Right renal cortex interstitium (tissue), 3 donors: ENCODE data around the gene PLCD3. TPM values are rescaled to one million over a fixed set of nuclear protein-coding genes. Genes with fewer than 3 reads are reported as not detected.

Experiments used
- DNase-seq, 3 donors: peaks; one replicate each; pipeline ENCODE4 v3.0.0-alpha.2; 2013; ENCODE audit warnings: low read depth in 3 of 3, low spot score in 2 of 3
- polyA plus RNA-seq, 3 donors: library from polyadenylated mRNA; unstranded; fragments of 120-200 nt; gene quantifications; one replicate each; pipeline ENCODE4 v1.2.1, GENCODE V29; 2013; ENCODE audit not compliant: insufficient read length in 3 of 3

PLCD3 gene
- polyA plus RNA-seq, 3 donors, result 18.7 to 24.9 (median 23.0) TPM

DNA sequence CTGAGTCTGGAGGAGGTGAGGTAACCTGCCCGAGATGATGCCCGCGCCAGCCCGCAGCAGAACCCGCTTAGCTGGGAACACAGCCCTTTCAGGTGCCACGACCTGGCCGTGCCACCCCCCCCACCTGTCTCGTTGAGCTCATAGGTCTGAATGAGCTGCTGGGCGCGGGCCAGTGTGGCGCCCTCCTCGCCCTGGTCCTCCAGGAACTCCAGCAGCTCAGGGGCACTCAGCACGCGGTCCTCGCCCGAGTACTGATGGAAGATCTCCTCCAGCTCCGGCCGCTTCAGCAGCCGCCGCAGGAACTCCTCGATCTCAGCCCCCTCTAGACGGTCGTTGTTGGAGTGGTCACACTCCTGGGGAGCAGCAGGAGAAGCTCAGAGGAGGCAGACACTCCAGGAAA lies 13.6 kb downstream of the PLCD3 start:
- DNase-seq, result no peak

GRCh38 chr17:45117848-45118646 lies 14.3 kb downstream of the PLCD3 start:
- DNase-seq, result no peak

- no peak for DNase-seq
These were observed 15.0 kb downstream of the PLCD3 start for GRCh38 chr17:45117334-45117733.

GRCh38 chr17:45116434-45117016 lies 15.8 kb downstream of the PLCD3 start:
- DNase-seq, result no peak

DNA sequence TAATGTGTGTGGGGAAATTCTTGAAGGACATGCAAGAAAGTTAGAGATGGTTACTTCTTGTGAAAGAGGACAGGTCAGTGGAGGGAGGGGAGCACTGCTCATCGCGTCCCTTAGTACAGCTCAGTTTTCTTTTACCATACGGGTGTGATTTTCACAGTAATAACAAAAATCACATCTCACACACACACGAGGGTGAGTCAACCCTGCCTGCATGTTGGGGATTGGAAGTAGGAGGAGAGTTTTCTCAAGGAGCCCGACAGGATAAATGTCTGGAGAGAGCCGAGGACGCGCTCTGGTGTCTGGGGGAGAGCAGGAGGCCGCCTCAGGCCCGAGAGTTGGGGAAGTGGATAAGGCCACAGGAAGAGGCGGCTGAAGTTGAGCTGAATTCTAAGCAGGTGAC lies 16.4 kb downstream of the PLCD3 start:
- DNase-seq, result no peak

DNA sequence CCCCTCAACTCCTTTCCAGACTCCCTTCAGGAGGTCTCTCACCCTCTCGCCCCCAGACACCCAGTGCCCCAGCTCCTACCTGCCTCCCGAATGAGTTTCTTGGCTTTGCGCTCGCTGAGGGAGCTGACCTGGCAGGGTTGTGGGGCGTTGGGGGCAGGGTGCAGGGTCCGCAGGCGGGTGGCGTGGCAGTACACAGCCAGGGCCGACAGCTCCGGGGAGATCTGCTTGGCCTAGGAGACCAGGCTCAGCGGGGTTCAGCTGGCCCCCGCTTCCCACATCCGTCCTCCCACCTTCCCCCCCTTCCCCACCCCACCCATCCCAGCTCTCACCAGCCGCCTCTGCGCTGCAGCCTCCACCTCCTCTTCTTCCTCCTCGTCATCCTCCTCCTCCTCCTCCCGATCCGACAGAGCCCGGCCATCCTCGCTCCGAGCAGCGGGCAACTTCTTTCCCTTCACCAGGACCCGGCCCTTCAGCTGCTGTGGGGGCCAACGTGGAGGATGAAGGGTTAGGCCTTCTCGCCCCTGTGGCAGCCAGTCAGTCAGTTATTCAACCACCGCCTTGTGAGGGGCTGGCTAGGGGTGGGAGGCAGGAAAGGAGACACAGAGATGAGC lies 17.2 kb downstream of the PLCD3 start:
- no peak for DNase-seq

DNA sequence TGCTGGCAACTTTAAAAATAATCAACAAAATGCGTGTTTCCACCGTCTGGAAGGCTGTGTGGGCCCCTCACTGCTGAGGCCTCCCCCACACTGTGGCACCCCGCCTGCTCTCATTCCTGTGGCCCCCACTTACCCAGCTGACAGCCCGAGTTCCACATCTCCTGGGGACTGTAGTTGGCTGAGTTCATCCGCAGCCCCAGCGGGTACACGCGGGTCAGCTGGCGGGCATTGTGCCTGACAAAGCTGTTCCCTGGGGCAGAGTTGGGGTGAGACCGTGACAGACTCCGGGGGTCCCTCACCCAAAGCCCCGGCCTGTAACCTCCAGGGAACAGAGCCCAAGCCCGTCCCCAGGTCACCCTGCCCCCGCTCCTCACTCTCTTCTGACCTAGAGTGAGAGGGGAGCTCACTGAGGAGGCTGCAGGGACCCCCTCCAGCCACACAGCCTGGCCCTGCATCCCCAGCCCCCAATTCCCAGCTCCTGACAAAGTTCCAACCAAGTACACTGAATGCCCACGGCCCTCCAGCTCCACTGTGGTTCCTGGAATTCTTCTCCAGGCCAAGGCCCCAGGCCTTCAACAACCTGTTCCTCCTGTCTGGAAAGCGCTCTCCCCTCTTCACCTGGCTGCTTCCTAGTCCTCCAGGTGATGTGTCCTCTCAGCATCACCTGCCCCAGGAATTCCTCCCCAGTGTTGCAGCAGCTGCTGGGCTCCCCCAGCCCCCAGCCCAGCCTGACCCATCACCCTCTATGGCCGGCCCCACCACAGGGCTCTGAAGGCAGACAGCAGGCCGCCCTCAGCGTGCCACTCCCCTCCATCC lies 18.0 kb downstream of the PLCD3 start:
- no peak for DNase-seq

GRCh38 chr17:45113424-45113754 lies 18.9 kb downstream of the PLCD3 start:
- no peak for DNase-seq

DNA sequence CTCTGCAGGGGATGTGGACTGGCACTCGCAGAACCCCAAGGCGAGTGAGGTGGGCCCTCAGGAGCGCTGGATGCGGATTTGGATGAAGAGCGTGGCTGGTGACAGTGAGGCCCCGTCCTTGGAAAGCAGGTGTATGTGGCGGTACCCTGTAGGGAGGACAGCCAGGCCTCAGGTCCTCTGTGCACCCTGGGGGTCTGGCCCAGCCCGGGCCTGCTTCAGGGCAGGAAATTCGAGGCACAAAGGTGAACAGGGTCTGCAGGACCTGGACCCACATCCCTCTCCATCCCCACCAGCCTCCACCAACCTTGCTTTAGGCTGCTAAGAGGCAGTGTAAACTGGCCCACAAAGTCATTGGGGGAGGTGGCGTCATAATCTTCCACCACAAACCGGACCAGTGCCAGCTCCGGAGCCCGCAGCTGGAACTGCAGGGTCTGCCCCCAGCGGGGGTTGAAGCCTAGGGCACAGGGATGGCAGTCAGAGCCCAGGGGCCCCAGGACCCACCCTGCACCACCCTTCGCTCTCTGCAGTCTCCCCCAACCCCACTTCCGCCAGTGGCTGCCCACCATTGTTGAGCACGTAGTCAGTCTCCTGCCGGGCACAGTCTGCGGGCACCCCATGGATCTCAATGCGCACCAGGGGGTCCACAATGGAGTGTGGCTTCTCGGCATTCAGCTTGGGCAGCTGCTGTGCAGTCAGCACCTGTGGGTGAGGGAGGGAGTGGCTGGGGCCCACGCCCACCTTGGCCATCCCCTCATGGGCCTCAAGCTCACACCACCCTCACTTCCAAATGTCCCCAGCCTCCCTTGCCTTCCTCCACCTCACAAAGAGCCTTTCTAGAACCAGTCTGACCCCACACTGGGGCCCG lies 19.5 kb downstream of the PLCD3 start:
- DNase-seq, result no peak

DNA sequence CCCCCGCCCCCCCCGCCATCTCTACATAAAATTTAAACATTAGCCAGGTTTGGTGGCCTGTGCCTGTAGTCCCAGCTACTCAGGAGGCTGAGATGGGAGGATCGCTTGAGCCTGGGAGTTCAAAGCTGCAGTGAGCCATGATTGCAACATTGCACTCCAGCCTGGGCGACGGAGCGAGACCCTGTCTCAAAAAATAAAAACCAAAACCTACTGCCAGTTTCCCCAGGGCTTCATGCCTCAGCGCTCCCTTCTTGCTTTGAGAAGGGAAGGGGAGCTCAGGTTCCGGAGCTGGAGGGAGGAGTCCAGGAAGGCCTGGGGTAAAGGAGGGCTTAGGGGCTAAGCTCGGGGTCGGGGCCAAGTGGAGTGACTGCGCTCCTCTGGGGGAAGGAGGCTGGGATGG lies 20.5 kb downstream of the PLCD3 start:
- no peak for DNase-seq

DNA sequence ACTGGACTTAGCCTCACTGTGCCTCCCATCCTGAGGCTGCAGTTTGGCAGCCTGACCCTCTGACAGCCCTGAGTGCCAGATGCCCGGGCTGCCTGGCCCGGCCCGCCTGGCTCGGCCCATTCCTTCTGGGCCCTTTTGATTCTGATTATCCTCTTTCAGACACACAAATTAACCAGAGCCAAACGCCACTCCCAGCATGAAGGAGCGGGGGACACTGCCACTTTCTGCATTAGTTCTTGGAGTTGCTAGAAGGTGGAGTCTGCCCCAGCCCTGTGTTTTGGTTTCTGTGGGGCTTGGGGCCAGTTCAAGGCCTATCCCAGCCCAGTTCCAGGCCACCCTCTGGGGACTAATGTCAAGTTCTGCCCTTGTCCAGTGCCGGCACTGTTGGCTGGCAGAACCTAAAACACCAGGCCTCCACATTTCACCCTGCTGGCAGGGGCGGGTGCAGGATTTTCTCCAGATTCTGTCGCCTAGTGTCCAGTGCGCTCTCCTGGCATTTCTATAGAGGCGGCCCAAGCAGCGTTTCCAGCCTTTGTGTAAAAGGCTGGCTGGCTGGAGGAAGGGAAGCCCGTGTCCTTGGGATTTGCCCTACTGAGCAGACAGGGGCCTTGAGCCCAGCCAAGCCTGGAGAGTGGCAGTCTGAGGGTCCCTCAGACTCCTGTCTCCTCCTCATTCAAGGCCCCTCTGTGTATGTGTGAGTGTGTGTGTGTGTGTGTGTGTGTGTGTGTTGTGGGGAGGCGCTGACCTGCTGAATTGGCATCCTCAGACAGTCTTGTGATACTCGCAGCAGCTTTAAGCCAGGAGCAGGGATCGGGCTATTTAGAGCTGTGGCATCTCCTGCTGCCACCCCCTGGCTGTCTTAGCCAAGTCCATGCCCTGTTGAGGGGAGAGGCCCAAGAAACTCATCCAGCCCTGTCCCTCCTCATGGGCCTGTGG lies 21.4 kb downstream of the PLCD3 start:
- no peak for DNase-seq

DNA sequence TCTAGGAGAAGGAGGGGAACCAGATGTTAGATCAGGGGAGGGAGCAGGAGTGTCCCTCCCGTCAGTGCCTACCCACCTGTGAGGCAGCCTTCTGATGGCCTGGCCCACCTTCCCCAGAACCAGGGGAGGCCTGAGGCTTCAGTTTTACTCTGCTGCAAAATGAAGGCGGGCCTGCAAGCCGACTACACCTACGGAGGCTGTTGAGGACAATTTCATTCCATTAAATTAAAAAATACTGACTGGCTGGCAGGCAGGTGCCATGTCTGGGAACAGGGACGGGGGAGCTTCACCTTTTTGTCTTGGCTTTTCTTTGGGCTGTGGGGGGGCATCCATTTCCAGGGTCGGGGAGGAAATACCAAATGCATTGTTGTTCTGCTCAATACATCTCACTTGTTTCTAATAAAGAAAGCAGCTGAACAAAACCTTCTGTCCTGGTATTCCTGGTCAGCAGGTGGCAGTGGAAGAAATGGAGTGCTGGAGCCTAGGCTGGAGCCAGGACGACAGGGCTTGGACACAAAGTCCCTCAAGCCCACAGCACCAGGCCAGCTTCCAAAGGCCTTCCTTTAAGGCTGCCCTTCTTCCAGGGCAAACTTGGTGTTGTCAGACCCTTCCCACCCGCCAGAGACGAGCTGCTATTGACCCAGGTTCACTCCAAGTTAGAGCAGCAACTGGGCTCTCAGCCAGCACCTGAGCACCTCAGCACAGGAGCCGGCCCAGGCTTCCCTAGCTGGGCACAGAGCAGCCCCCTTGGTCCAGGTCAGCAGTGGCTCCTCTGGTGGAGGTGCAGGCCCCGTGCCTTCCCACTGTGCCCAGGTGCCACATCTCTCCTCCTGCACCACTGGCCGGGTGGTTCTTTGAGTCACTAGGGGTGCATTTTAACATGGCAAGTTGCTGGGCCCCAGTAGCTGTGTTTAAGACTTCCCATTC lies 23.5 kb downstream of the PLCD3 start:
- DNase-seq, result no peak

DNA sequence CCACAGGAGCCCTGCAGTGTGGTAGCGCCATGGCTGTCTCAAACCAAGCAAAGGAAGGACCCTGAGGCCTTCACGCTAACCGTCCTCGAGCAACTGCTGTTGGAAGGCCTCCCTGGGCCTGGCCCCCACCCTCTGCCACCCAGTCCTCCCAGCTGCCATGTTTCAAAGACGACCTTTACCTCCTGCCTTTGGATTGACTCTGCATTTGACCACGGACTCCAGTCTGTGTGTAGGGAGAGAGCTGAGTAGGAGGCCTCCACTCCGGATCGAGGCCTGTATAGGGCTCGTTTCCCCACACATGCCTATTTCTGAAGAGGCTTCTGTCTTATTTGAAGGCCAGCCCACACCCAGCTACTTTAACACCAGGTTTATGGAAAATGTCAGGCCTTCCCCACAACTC lies 24.3 kb downstream of the PLCD3 start:
- DNase-seq, result no peak

DNA sequence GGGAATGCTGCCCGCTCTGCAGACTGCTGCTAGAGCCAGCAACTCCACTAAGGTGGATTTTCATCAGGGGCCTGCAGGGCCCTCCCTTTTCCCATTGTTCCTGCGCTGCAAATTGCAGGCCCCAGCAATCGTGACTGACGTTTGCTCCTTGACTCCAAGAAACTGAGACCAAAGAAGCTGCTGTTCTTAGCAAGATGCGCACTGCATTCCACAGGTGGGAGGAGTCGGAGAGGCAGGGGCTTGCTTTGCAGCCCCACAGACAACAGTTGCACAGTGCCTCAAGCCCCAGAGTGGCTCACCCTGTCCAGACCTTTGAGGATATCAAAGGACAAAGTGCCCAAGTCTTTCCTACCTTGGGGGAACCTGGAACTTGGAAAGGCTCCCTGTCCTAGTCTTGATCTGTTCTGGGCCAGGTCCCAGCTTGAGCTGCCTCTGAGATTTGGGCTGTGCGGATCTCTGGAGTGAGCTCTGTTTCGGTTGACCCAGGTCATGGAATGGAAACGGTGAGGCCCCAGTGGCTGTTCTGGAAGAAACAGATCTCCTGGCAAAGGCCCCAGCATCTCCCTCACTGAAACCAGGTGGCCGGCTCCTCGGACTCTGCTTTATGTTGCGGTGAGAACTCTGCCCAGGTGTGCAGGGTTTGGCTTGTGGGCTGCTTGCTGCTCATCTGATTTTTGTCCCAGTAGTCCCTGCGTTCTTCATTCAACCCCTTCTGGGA lies 24.9 kb downstream of the PLCD3 start:
- no peak for DNase-seq

- no peak for DNase-seq
These were observed 25.7 kb downstream of the PLCD3 start for GRCh38 chr17:45106582-45106981.

GRCh38 chr17:45106096-45106495 lies 26.2 kb downstream of the PLCD3 start:
- no peak for DNase-seq

DNA sequence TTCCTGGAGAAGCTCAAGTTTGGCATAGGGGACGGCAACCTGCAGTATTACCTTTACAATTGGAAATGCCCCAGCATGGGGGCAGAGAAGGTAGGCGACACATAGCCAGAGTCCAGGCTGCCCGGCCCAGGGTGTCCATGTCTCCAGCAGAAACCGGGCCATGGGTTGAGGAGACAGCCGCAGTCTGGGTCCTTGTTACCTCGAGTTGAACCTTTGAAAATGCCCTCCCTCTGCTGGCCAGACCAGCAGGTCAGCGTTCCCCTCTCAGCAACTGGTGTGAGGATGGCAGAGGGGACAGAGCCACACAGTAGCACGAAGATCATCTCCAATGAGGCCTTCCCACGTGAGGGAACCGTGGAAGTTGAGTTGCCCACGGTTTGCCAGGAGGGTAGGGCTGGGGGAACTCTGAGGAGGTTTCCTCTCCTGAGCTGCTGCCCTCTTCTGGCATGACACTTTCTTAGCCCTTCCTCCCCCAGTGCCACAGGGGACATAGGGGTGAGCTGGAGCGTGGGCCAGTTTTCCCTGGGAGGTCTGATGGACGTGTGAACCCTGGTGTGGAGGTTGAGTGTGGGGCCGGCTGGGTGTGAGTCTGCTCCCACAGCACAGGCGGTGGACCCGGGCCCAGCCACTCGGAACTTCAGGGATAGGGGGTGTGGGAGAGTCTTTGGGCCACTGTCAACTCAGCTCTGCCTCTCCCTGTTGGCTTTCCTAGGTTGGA lies 27.2 kb downstream of the PLCD3 start:
- DNase-seq, result no peak
